Lower leg skin (tissue), 4 donors: Measurements from ENCODE around the gene IFT172. TPM values are rescaled to one million over a fixed set of nuclear protein-coding genes. Genes with fewer than 3 reads are reported as not detected.

Source experiments
- DNase-seq, 2 donors: peaks; one replicate each; pipeline ENCODE4 v3.0.0-alpha.2; 2019; ENCODE audit warnings: low spot score in 2 of 2
- H3K4me3 ChIP-seq: fragments of 200-600 bp; sonication (generic); 2 replicates; pipeline ENCODE4 v1.5.1; 2017; ENCODE audit warnings: mild to moderate bottlenecking, low read depth; ENCODE audit not compliant: poor library complexity, severe bottlenecking
- POLR2A ChIP-seq, 2 donors: fragments of 450-650 bp; IDR thresholded peaks; one replicate each; pipeline ENCODE4 v1.6.1; 2016 to 2017; ENCODE audit warnings: antibody characterized with exemption in 2 of 2, mild to moderate bottlenecking in 1 of 2, moderate library complexity in 1 of 2
- WGBS, 2 donors: methylation state at CpG; one replicate each; pipeline ENCODE4 v1.1.5; 2018; 5-methylcytosine and 5-hydroxymethylcytosine counted together
- intact Hi-C: fragments of 100-400 bp; cut with DNase I; formaldehyde crosslinking; loops from one replicate; pipeline ENCODE4 v1.15.0; 2023; ENCODE audit warnings: low total_unique reads
- total RNA-seq, 4 donors: library from RNA; depleted of rRNA; stranded (reverse); fragments of >200 nt; gene quantifications; one replicate each; pipeline ENCODE4 v1.1.0, GENCODE V29; 2016
- TF ChIP-seq, protein P1 (sequence below), 3 donors: fragments of 450-650 bp; IDR thresholded peaks; one replicate each; pipeline ENCODE4 v1.5.1; 2016; ENCODE audit warnings: antibody characterized with exemption in 3 of 3, mild to moderate bottlenecking in 3 of 3, moderate library complexity in 2 of 3

IFT172 gene
- total RNA-seq, 4 donors from 2014 or later, result 13.2 to 18.8 (median 14.4) TPM

DNA sequence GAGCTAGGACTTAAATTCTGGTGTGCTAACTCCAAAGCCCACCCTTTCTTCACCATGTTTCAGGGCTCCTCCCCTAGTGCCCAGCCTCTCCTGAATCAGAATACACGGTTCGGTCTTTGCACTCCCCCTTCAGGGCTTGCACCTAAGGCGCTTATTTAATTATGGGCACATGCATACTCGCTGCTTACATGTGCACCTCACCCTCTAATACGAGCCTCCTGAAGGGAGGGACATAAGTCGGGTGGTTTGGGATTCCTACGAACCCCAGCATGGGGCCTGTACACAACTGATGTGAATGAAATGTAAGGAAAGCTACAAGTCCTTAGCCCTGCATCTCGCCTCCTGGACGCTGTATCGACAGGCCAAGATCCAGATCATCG, 435 bp downstream of the IFT172 start:
- no peak for DNase-seq
- no peak for TF ChIP-seq POLR2A (IDR thresholded peaks at IDR 0.05)
- TF ChIP-seq, protein P1, sequence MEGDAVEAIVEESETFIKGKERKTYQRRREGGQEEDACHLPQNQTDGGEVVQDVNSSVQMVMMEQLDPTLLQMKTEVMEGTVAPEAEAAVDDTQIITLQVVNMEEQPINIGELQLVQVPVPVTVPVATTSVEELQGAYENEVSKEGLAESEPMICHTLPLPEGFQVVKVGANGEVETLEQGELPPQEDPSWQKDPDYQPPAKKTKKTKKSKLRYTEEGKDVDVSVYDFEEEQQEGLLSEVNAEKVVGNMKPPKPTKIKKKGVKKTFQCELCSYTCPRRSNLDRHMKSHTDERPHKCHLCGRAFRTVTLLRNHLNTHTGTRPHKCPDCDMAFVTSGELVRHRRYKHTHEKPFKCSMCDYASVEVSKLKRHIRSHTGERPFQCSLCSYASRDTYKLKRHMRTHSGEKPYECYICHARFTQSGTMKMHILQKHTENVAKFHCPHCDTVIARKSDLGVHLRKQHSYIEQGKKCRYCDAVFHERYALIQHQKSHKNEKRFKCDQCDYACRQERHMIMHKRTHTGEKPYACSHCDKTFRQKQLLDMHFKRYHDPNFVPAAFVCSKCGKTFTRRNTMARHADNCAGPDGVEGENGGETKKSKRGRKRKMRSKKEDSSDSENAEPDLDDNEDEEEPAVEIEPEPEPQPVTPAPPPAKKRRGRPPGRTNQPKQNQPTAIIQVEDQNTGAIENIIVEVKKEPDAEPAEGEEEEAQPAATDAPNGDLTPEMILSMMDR (IDR thresholded peaks at IDR 0.05), result no peak
- H3K4me3 ChIP-seq, result no peak overlapping the region
- intact Hi-C loops, result no loop called here
- 0 to 7% methylated on average over 11 of the region's 11 CpGs for WGBS, 2 donors

DNA sequence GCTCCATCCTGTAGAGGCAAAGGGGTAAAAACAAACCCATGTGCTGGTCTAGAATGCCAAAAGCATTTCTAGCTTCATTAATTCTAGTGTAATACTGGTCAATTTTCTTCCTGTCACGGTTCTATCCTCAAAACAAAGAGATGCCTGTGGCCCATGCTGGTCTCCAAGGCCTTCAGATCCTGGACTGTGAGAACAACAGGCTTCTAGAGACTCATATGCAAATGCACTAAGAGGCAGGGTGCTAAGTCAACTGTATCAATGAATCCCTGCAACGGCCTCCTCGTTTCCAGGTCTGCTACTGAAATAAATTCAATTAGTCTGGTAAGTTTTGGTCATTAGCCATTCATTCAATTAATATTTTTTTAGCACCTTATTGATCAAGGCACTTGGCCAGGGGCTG, 4.0 kb downstream of the IFT172 start:
- intact Hi-C loops, result no loop called here
- no peak for TF ChIP-seq POLR2A (IDR thresholded peaks at IDR 0.05)
- TF ChIP-seq, protein P1 (IDR thresholded peaks at IDR 0.05), result no peak
- DNase-seq, result no peak
- 64 to 70% methylated on average over 3 of the region's 3 CpGs for WGBS, 2 donors
- no peak overlapping the region for H3K4me3 ChIP-seq

DNA sequence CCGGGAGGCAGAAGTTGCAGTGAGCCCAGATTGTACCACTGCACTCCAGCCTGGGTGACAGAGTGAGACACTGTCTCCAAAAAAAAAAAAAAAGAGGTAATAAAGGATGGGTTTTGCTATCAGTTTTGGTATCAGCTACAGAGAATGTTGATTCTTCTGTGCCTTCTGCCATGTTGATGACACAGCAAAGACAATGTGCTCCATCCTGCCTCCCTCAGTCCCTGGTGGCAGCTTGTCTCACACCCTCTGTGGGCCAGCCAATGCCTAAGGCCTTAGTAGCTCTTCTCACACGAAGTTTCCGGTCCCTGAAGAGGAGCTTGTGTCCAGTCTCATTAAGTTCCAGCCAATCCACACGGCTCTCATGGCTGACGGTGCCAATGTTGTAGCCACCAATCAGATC, 17.6 kb downstream of the IFT172 start:
- WGBS, 2 donors, result 89 to 95% methylated on average over 5 of the region's 5 CpGs
- TF ChIP-seq, protein P1 (IDR thresholded peaks at IDR 0.05), result no peak
- no peak for TF ChIP-seq POLR2A (IDR thresholded peaks at IDR 0.05)
- intact Hi-C loops, result no loop called here
- no peak for DNase-seq
- H3K4me3 ChIP-seq, result no peak overlapping the region

DNA sequence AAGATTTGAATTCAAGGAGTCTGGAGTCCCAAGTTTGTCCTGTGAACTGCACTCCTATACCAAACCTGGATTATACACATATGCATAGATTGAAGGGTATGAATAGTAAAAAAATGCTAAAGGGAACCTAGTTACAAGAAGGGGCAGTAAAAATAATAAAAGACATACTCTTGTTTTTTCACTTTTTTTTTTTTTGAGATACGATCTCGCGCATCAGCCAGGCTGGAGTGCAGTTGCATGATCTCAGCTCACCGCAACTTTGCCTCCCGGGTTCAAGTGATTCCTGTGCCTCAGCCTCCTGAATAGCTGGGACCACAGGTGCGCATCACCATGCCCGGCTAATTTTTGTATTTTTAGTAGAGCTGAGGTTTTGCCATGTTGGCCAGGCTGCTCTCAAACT, 25.1 kb downstream of the IFT172 start:
- intact Hi-C loops, result no loop called here

DNA sequence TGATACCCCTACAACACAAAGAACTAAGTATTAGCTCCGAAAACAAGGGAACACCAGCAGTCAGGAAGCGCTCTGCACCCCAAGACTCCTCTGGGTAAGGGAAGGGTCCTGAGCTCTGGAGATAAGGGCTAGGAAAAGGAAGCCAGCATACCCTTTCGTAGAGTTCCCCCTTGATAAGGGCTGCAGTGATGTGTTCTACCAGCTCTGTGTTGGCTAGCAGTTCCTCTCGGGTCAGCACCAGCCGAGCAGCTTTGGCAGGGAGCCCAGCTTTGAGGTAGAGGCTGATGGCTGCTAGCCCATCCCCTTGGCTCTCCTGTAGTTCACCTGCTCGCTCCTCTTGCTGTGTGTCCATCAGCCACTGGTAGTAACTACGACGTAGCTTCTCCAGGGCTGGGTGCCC, 28.4 kb downstream of the IFT172 start:
- DNase-seq, result no peak
- H3K4me3 ChIP-seq, result no peak overlapping the region
- intact Hi-C loops, result no loop called here
- TF ChIP-seq POLR2A (IDR thresholded peaks at IDR 0.05), result no peak
- TF ChIP-seq, protein P1 (IDR thresholded peaks at IDR 0.05), result no peak
- 91 to 93% methylated on average over 8 of the region's 8 CpGs for WGBS, 2 donors

More for the DNA sequence above, 25.1 kb downstream of the IFT172 start:
- TF ChIP-seq, protein P1 (IDR thresholded peaks at IDR 0.05), result no peak
- TF ChIP-seq POLR2A (IDR thresholded peaks at IDR 0.05), result no peak
- DNase-seq, result no peak
- H3K4me3 ChIP-seq, result no peak overlapping the region
- whole genome bisulfite sequencing, 2 donors, result 97 to 98% methylated on average over 7 of the region's 7 CpGs

DNA sequence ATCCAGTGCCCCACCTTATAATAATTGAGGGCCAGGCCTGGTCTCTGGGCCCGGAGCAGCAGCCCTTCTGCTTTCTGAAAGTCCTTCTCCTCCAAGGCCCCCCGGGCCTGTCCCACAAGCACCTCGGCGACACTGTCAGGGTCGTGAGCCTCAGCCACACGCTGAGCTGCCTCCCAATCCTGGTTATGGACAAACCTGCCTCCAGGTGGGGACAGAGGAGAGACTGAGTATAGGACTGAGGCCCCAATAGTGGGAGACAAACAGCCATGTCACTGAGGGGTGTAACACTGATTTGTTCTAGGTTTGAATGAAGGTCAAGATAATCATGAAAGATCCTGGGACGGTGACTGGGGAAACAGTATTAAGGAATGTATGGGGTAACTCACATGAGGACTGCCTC, 35.6 kb downstream of the IFT172 start:
- 94 to 95% methylated on average over 7 of the region's 7 CpGs for WGBS, 2 donors
- intact Hi-C loops, result no loop called here

More for the DNA sequence above, 35.6 kb downstream of the IFT172 start:
- H3K4me3 ChIP-seq, result no peak overlapping the region
- TF ChIP-seq, protein P1 (IDR thresholded peaks at IDR 0.05), result no peak
- no peak for TF ChIP-seq POLR2A (IDR thresholded peaks at IDR 0.05)
- DNase-seq, result no peak
